BLaER1 (cell line): ENCODE results near the gene CGAS.
"Not testable (repeated sequence)": the region's sequence is repeated elsewhere in the genome, so short reads cannot be mapped to it uniquely, and the experiment has no call there.

Source experiments
- H3K27ac ChIP-seq: shearing (Covaris generic); formaldehyde crosslinking; 2 replicates; pipeline ENCODE4 v1.8.1; 2022
- H3K27me3 ChIP-seq: shearing (Covaris generic); formaldehyde crosslinking; 2 replicates; pipeline ENCODE4 v1.8.1; 2022
- H3K36me3 ChIP-seq: shearing (Covaris generic); formaldehyde crosslinking; 2 replicates; pipeline ENCODE4 v1.8.1; 2022
- H3K4me1 ChIP-seq: shearing (Covaris generic); formaldehyde crosslinking; 2 replicates; pipeline ENCODE4 v1.8.1; 2022
- H3K4me2 ChIP-seq: shearing (Covaris generic); formaldehyde crosslinking; 2 replicates; pipeline ENCODE4 v1.8.1; 2022
- H3K4me3 ChIP-seq: shearing (Covaris generic); formaldehyde crosslinking; 2 replicates; pipeline ENCODE4 v1.8.1; 2022
- H3K9ac ChIP-seq: shearing (Covaris generic); formaldehyde crosslinking; 2 replicates; pipeline ENCODE4 v1.8.1; 2022
- H3K9me3 ChIP-seq: shearing (Covaris generic); formaldehyde crosslinking; 2 replicates; pipeline ENCODE4 v1.8.1; 2022
- H4K20me1 ChIP-seq: shearing (Covaris generic); formaldehyde crosslinking; 2 replicates; pipeline ENCODE4 v1.8.1; 2022
- Cebpa-rat ChIP-seq: shearing (Covaris generic); IDR thresholded peaks from 2 replicates; pipeline ENCODE4 v1.8.1; 2022

The CGAS gene

GRCh38 chr6:73382462-73383113, 69.5 kb downstream of the CGAS start:
- no peak overlapping the region for H3K9ac ChIP-seq
- H4K20me1 ChIP-seq, result no peaks in the 10 kb centered on the region
- no peaks in the 10 kb centered on the region for H3K36me3 ChIP-seq
- no peak for TF ChIP-seq Cebpa-rat
- no peak overlapping the region for H3K4me2 ChIP-seq
- no peaks in the 10 kb centered on the region for H3K4me1 ChIP-seq
- H3K27me3 ChIP-seq, result peaks cover under 1% of the 10 kb centered on the region; the same call in 1 of the 2 replicates
- no peak overlapping the region for H3K27ac ChIP-seq
- no peaks in the 10 kb centered on the region for H3K9me3 ChIP-seq
- H3K4me3 ChIP-seq, result no peak overlapping the region

DNA sequence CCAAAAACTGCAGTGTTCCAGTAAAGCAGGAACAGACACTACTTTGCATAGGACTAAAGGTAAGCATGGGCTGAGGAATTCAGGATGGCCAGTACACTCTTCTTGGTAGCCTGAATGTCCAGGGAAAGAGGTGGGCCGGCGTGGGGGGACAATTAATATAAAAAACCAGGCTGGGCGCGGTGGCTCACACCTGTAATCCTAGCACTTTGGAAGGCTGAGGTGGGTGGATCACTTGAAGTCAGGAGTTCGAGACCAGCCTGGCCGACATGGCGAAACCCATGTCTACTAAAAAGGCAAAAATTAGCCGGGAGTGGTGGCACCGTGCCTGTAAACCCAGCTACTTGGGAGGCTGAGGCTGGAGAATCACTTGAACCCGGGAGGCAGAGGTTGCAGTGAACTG, 70.6 kb downstream of the CGAS start:
- not testable (repeated sequence) for H4K20me1 ChIP-seq, H3K4me2 ChIP-seq, H3K4me1 ChIP-seq, H3K9me3 ChIP-seq, H3K36me3 ChIP-seq, H3K4me3 ChIP-seq, H3K27me3 ChIP-seq, H3K9ac ChIP-seq, H3K27ac ChIP-seq

- no peaks in the 10 kb centered on the region for H4K20me1 ChIP-seq
- no peak overlapping the region for H3K4me2 ChIP-seq
- no peak for TF ChIP-seq Cebpa-rat
- no peak overlapping the region for H3K4me3 ChIP-seq
- peaks cover 5% of the 10 kb centered on the region for H3K9me3 ChIP-seq
- no peaks in the 10 kb centered on the region for H3K27me3 ChIP-seq
- H3K36me3 ChIP-seq, result no peaks in the 10 kb centered on the region
- H3K9ac ChIP-seq, result no peak overlapping the region
- H3K27ac ChIP-seq, result no peak overlapping the region
- no peaks in the 10 kb centered on the region for H3K4me1 ChIP-seq
Measured at GRCh38 chr6:73377225-73377624, 74.9 kb downstream of the CGAS start.

DNA sequence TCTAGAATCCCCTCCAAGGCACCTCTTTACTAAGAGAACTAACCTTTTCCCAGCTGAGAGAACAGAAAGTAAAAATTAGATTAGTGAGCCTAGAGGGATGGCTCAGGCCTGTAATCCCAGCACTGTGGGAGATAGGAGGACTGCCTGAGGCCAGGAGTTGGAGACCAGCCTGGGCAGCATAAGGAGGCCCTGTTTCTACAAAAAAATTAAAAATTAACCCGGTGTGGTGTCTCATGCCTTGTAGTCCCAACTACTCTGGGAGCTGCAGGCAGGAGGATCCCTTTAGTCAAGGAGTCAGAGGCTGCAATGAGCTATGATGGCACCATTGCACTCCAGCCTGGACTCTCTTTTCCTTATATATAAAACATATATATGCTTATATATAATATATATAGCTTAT, 76.9 kb downstream of the CGAS start:
- no peaks in the 10 kb centered on the region for H3K4me1 ChIP-seq
- H3K9ac ChIP-seq, result no peak overlapping the region

More for the DNA sequence above, 76.9 kb downstream of the CGAS start:
- Histone ChIP-seq H3K4me3 (no peak overlapping the region), H3K27me3 (no peaks in the 10 kb centered on the region), H3K9me3 (peaks cover 21% of the 10 kb centered on the region), H3K4me2 (no peak overlapping the region), H3K27ac (no peak overlapping the region), H4K20me1 (no peaks in the 10 kb centered on the region), H3K36me3 (no peaks in the 10 kb centered on the region)
- TF ChIP-seq Cebpa-rat, result no peak
